NCI-H1417 treated with DMSO at 0.1 percent for 48 hours (cell line): ENCODE measurements around the gene PPM1L.

Source experiments
- DNase-seq: peaks from one replicate; lab custom pipeline; 2025; lab: John Stamatoyannopoulos, UW

The PPM1L gene

GRCh38 chr3:160809453-160809852, 53.4 kb downstream of the PPM1L start:
- DNase-seq: no peak

GRCh38 chr3:160810362-160811236, 54.6 kb downstream of the PPM1L start:
- no peak for DNase-seq

GRCh38 chr3:160811237-160811548, 55.2 kb downstream of the PPM1L start:
- no peak for DNase-seq

- no peak for DNase-seq
These were observed 56.3 kb downstream of the PPM1L start for GRCh38 chr3:160812304-160812703.

GRCh38 chr3:160815280-160815679, 59.2 kb downstream of the PPM1L start:
- DNase-seq: no peak

GRCh38 chr3:160820022-160820421, 64.0 kb downstream of the PPM1L start:
- no peak for DNase-seq

- no peak for DNase-seq
These were observed 64.4 kb downstream of the PPM1L start for GRCh38 chr3:160820430-160820829.

GRCh38 chr3:160822936-160823335, 66.9 kb downstream of the PPM1L start:
- no peak for DNase-seq

GRCh38 chr3:160825311-160825800, 69.3 kb downstream of the PPM1L start:
- DNase-seq: no peak

- DNase-seq: no peak
These were observed 70.4 kb downstream of the PPM1L start for GRCh38 chr3:160826408-160826807.

GRCh38 chr3:160826991-160827390, 71.0 kb downstream of the PPM1L start:
- DNase-seq: no peak

- DNase-seq: no peak
These were observed 71.5 kb downstream of the PPM1L start for GRCh38 chr3:160827516-160827915.

GRCh38 chr3:160828880-160829279, 72.8 kb downstream of the PPM1L start:
- DNase-seq: no peak

- DNase-seq: no peak
These were observed 73.5 kb downstream of the PPM1L start for GRCh38 chr3:160829486-160830009.

GRCh38 chr3:160830796-160831195, 74.8 kb downstream of the PPM1L start:
- no peak for DNase-seq

GRCh38 chr3:160831401-160831800, 75.4 kb downstream of the PPM1L start:
- DNase-seq: no peak

GRCh38 chr3:160837394-160837980, 81.5 kb downstream of the PPM1L start:
- DNase-seq: no peak

GRCh38 chr3:160840590-160840989, 84.6 kb downstream of the PPM1L start:
- DNase-seq: no peak

- no peak for DNase-seq
These were observed 85.4 kb downstream of the PPM1L start for GRCh38 chr3:160841455-160841854.

- DNase-seq: no peak
These were observed 86.3 kb downstream of the PPM1L start for GRCh38 chr3:160842021-160843005.

GRCh38 chr3:160851629-160852210, 95.7 kb downstream of the PPM1L start:
- DNase-seq: no peak

GRCh38 chr3:160852856-160853255, 96.8 kb downstream of the PPM1L start:
- no peak for DNase-seq
